ENCODE measurements around the gene LY6G5C. TPM values are rescaled to one million over a fixed set of nuclear protein-coding genes. Genes with fewer than 3 reads are reported as not detected.

Gene LY6G5C
- total RNA-seq, 1 experiment from 2014 or later: 0.62 TPM

DNA sequence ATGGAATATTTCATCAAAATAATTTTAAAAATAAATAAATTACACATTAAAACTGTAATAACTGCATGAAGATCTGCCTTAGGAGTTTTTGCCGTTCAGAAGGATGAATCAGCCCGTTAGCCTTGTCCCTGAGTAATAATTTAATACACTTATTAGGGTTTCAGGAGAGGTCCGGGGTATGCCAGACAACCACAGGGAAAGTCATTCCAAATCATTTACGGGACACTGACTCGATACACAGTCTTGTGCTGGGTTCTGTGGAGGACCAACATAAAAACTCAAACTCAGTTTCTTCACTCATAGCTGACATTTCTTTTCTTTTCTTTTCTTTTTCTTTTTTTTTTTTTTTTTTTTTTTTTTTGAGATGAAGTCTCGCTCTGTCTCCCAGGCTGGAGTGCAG lies 25.1 kb upstream of the LY6G5C start:
- DNase-seq (ENCODE audit: low read depth, low spot score) (no peak), ATAC-seq (no peak)
- Histone ChIP-seq H3K4me3 (ENCODE audit: low read depth in 2 of 2, low read length in 2 of 2) (no peak overlapping the region), H3K27me3 (ENCODE audit: control insufficient read depth, insufficient read depth, low read length) (no peaks in the 10 kb centered on the region), H3K4me1 (ENCODE audit: control insufficient read depth, insufficient read depth, low read length) (peaks cover 7% of the 10 kb centered on the region), H3K27ac (ENCODE audit: low read length) (no peak overlapping the region), H3K9me3 (ENCODE audit: control insufficient read depth, insufficient read depth, low read depth, low read length) (no peaks in the 10 kb centered on the region), H3K36me3 (ENCODE audit: control insufficient read depth, insufficient read depth, low read length) (peaks cover 2% of the 10 kb centered on the region; the same call in 1 of the 2 replicates)
- TF ChIP-seq, protein P1, sequence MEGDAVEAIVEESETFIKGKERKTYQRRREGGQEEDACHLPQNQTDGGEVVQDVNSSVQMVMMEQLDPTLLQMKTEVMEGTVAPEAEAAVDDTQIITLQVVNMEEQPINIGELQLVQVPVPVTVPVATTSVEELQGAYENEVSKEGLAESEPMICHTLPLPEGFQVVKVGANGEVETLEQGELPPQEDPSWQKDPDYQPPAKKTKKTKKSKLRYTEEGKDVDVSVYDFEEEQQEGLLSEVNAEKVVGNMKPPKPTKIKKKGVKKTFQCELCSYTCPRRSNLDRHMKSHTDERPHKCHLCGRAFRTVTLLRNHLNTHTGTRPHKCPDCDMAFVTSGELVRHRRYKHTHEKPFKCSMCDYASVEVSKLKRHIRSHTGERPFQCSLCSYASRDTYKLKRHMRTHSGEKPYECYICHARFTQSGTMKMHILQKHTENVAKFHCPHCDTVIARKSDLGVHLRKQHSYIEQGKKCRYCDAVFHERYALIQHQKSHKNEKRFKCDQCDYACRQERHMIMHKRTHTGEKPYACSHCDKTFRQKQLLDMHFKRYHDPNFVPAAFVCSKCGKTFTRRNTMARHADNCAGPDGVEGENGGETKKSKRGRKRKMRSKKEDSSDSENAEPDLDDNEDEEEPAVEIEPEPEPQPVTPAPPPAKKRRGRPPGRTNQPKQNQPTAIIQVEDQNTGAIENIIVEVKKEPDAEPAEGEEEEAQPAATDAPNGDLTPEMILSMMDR (IDR thresholded peaks at IDR 0.05): no peak
- TF ChIP-seq REST (IDR thresholded peaks at IDR 0.05; ENCODE audit: insufficient read depth in 1 of 2, low read depth in 2 of 2, low read length in 1 of 2) (no peak), TCF7L2 (IDR thresholded peaks at IDR 0.05; ENCODE audit: low read depth, low read length) (no peak), SIN3A (IDR thresholded peaks at IDR 0.05; ENCODE audit: borderline replicate concordance, insufficient read depth, low read depth, low read length) (no peak), POLR2AphosphoS5 (IDR thresholded peaks at IDR 0.05; ENCODE audit: low read depth, low read length) (no peak)
- BruUV-seq (replicated peaks): no TSS peak
- in situ Hi-C loops (cut with HindIII; ENCODE audit: low pct_unique_long_range_greater_than_20kb, low sequenced_read_pairs) (no loop called here), intact Hi-C loops (cut with micrococcal nuclease; ENCODE audit: unreplicated experiment) (no loop called here)
- CTCF ChIA-PET: no interaction called here
- POLR2A ChIA-PET: no interaction called here

GRCh38 chr6:31702819-31703716 lies 22.2 kb upstream of the LY6G5C start, which contains the start of gene ABHD16A:
Gene ABHD16A, minus strand, starts transcription at chr6:31703324. Its CDS starts 43 bp downstream, at chr6:31703281.
- intact Hi-C loops (cut with micrococcal nuclease; ENCODE audit: unreplicated experiment) (no loop called here), in situ Hi-C loops (cut with HindIII; ENCODE audit: low pct_unique_long_range_greater_than_20kb, low sequenced_read_pairs) (no loop called here)
- ATAC-seq (peak; percentile 100), DNase-seq (ENCODE audit: low read depth, low spot score) (peak; percentile 94)
- Histone ChIP-seq H3K4me3 (ENCODE audit: low read depth in 2 of 2, low read length in 2 of 2) (peak within 1 kb of the TSS; percentile 92 to 99), H3K36me3 (ENCODE audit: control insufficient read depth, insufficient read depth, low read length) (peaks cover 2% of the 10 kb centered on the region; the same call in 1 of the 2 replicates), H3K9me3 (ENCODE audit: control insufficient read depth, insufficient read depth, low read depth, low read length) (no peaks in the 10 kb centered on the region), H3K4me1 (ENCODE audit: control insufficient read depth, insufficient read depth, low read length) (peaks cover 7% of the 10 kb centered on the region; the same call in 1 of the 2 replicates), H3K27ac (ENCODE audit: low read length) (peak within 1 kb of the TSS; percentile 95), H3K27me3 (ENCODE audit: control insufficient read depth, insufficient read depth, low read length) (no peaks in the 10 kb centered on the region)
- peak; percentile 52; the same call in 1 of the 2 replicates for TF ChIP-seq TCF7L2 (IDR thresholded peaks at IDR 0.05; ENCODE audit: low read depth, low read length)
- peak in 1 of 2 experiments; percentile 0; a peak in 1 of 4 replicates for TF ChIP-seq REST (IDR thresholded peaks at IDR 0.05; ENCODE audit: insufficient read depth in 1 of 2, low read depth in 2 of 2, low read length in 1 of 2)
- peak; percentile 89 for TF ChIP-seq POLR2AphosphoS5 (IDR thresholded peaks at IDR 0.05; ENCODE audit: low read depth, low read length)
- TF ChIP-seq, protein P1 (IDR thresholded peaks at IDR 0.05): no peak
- no peak for TF ChIP-seq SIN3A (IDR thresholded peaks at IDR 0.05; ENCODE audit: borderline replicate concordance, insufficient read depth, low read depth, low read length)
- CTCF ChIA-PET: interaction anchor here (0.9 kb wide), 1 partner anchor 11 kb away, joined by 3 read pairs; no protein-coding TSS in a partner anchor
- POLR2A ChIA-PET: interaction anchor here (0.6 to 0.7 kb wide), 3 partner anchors 93 to 356 kb away, joined by 3 to 6 read pairs (median 4); partner anchors contain the start of gene VARS1
- no TSS peak for BruUV-seq (replicated peaks)

All from Panc1 (cell line).